ENCODE data around the gene BPNT1.

GRCh38 chr1:220043646-220044045, 45.9 kb downstream of the BPNT1 start:
- TF ChIP-seq CTCF (IDR thresholded peaks at IDR 0.05) (no peak), POLR2A (IDR thresholded peaks at IDR 0.05) (no peak)
